Measurements from ENCODE around the gene CKMT2.

Gene CKMT2

GRCh38 chr5:81297531-81297930, 64.4 kb downstream of the CKMT2 start:
- H3K4me3 ChIP-seq (replicated peaks in 1 of 2; ENCODE audit: low read depth in 2 of 2, low read length in 2 of 2) = no peak overlapping the region
- TF ChIP-seq, protein P1, sequence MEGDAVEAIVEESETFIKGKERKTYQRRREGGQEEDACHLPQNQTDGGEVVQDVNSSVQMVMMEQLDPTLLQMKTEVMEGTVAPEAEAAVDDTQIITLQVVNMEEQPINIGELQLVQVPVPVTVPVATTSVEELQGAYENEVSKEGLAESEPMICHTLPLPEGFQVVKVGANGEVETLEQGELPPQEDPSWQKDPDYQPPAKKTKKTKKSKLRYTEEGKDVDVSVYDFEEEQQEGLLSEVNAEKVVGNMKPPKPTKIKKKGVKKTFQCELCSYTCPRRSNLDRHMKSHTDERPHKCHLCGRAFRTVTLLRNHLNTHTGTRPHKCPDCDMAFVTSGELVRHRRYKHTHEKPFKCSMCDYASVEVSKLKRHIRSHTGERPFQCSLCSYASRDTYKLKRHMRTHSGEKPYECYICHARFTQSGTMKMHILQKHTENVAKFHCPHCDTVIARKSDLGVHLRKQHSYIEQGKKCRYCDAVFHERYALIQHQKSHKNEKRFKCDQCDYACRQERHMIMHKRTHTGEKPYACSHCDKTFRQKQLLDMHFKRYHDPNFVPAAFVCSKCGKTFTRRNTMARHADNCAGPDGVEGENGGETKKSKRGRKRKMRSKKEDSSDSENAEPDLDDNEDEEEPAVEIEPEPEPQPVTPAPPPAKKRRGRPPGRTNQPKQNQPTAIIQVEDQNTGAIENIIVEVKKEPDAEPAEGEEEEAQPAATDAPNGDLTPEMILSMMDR (IDR thresholded peaks at IDR 0.05; ENCODE audit: low read depth, low read length) = no peak
- DNase-seq (ENCODE audit: low read depth in 2 of 2) = no peak

DNA sequence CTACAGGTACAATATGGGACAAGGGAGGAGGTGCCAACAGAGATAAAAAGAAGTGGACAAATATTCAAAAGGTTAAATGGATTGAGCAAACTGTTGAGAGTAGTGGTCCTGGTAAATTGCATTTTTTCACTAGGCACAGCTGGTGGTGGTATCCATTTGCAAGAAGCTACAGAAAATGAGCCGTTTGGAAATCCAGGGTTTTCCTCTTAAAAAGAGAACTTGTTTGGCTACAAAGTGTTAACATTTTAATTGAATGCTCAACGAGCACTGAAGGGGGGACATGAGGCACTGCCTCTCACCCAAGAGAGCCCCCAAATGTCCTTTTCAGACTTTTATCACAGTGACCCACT, 67.8 kb downstream of the CKMT2 start:
- TF ChIP-seq, protein P1 (IDR thresholded peaks at IDR 0.05; ENCODE audit: low read depth, low read length) = no peak

GRCh38 chr5:81301271-81302015, 68.3 kb downstream of the CKMT2 start, which contains the start of gene ZCCHC9:
Gene ZCCHC9, plus strand, starts transcription at chr5:81301587. Its CDS starts 3,171 bp downstream, at chr5:81304758.
- peak; percentile 96 to 97 for DNase-seq (ENCODE audit: low read depth in 2 of 2)
- TF ChIP-seq, protein P1 (IDR thresholded peaks at IDR 0.05; ENCODE audit: low read depth, low read length) = peak; percentile 28
- peak within 1 kb of the TSS; percentile 93 to 94 for H3K4me3 ChIP-seq (replicated peaks in 1 of 2; ENCODE audit: low read depth in 2 of 2, low read length in 2 of 2)

More for the DNA sequence above, 67.8 kb downstream of the CKMT2 start:
- H3K4me3 ChIP-seq (replicated peaks in 1 of 2; ENCODE audit: low read depth in 2 of 2, low read length in 2 of 2) = peak overlapping the region; percentile 93 to 94
- DNase-seq (ENCODE audit: low read depth in 2 of 2) = no peak

DNA sequence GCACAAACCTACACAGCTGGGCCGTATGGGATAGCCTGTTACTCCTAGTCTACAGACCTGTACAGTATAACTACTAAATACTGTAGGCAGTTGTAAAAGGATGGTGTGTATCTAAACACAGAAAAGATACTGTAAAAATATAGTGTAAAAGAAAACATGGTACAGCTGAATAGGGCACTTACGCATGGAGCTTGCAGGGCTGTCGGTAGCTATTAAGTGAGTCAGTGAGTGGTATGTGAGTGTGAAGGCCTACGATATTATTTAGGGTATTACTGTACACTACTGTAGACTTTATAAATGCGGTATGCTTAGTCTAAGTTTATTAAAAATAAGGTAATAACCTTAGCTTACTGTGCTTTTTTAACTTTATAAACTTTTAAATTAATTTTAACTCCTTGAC, 69.5 kb downstream of the CKMT2 start:
- TF ChIP-seq, protein P1 (IDR thresholded peaks at IDR 0.05; ENCODE audit: low read depth, low read length) = no peak
- peak overlapping the region; percentile 93 to 94 for H3K4me3 ChIP-seq (replicated peaks in 1 of 2; ENCODE audit: low read depth in 2 of 2, low read length in 2 of 2)
- peak in 1 of 2 donors; percentile 11 for DNase-seq (ENCODE audit: low read depth in 2 of 2)

- TF ChIP-seq, protein P1 (IDR thresholded peaks at IDR 0.05; ENCODE audit: low read depth, low read length) = no peak
- peak; percentile 25 to 86 for DNase-seq (ENCODE audit: low read depth in 2 of 2)
- no peak overlapping the region for H3K4me3 ChIP-seq (replicated peaks in 1 of 2; ENCODE audit: low read depth in 2 of 2, low read length in 2 of 2)
Measured at GRCh38 chr5:81303563-81303962, 70.4 kb downstream of the CKMT2 start.

- TF ChIP-seq, protein P1 (IDR thresholded peaks at IDR 0.05; ENCODE audit: low read depth, low read length) = no peak
- H3K4me3 ChIP-seq (replicated peaks in 1 of 2; ENCODE audit: low read depth in 2 of 2, low read length in 2 of 2) = no peak overlapping the region
- DNase-seq (ENCODE audit: low read depth in 2 of 2) = no peak
Measured at GRCh38 chr5:81305785-81306184, 72.7 kb downstream of the CKMT2 start.
